IMR-90 (cell line): ENCODE results near the gene ZNF212. TPM values are rescaled to one million over a fixed set of nuclear protein-coding genes. Genes with fewer than 3 reads are reported as not detected.

ENCODE experiments used
- ATAC-seq: fragments of 200-7000 bp; cut with Tn5 transposase; 2 replicates; pipeline ENCODE4 v1.9.1; 2020; ENCODE audit warnings: low read depth, mild to moderate bottlenecking, moderate library complexity
- BruUV-seq: library from RNA; stranded (reverse); fragments of 400-500 nt; replicated peaks from 2 replicates; lab custom pipeline; 2021; lab: Mats Ljungman, UMichigan
- CTCF ChIA-PET: fragments of 300-600 bp; formaldehyde crosslinking; extraction: SDS; loops from one replicate; lab custom pipeline; 2021; ENCODE audit warnings: antibody characterized with exemption; lab: Yijun Ruan, JAX
- POLR2A ChIA-PET: fragments of 300-600 bp; sonication (Branson Sonifier 250); formaldehyde crosslinking; loops from one replicate; lab custom pipeline; 2022; ENCODE audit warnings: antibody characterized with exemption; ENCODE audit not compliant: unreplicated experiment; lab: Charles Lee
- DNase-seq: peaks from one replicate; pipeline ENCODE4 v3.0.0; 2013
- H2AFZ ChIP-seq: replicated peaks from 2 replicates; pipeline ENCODE3; 2013; ENCODE audit warnings: low read length, mild to moderate bottlenecking; ENCODE audit not compliant: poor library complexity
- H2AK5ac ChIP-seq: 2 replicates; pipeline ENCODE4 v1.6.1; 2013; ENCODE audit warnings: low read depth, low read length, inconsistent platforms
- H2AK9ac ChIP-seq: replicated peaks from 2 replicates; pipeline ENCODE3; 2013; ENCODE audit warnings: mild to moderate bottlenecking, low read depth, low read length, moderate library complexity; ENCODE audit not compliant: poor library complexity
- H2BK120ac ChIP-seq: 2 replicates; pipeline ENCODE4 v1.6.1; 2013; ENCODE audit warnings: low read depth, low read length, inconsistent platforms
- H2BK15ac ChIP-seq: 3 replicates; pipeline ENCODE4 v1.6.1; 2013; ENCODE audit warnings: low read depth, low read length, inconsistent platforms
- H2BK20ac ChIP-seq: 2 replicates; pipeline ENCODE4 v1.6.1; 2013; ENCODE audit warnings: low read depth, mild to moderate bottlenecking, inconsistent platforms, low read length, moderate library complexity
- H2BK5ac ChIP-seq: 2 replicates; pipeline ENCODE4 v1.6.1; 2013; ENCODE audit warnings: mild to moderate bottlenecking, low read depth, low read length, inconsistent platforms; ENCODE audit not compliant: poor library complexity, severe bottlenecking
- H3K14ac ChIP-seq: replicated peaks from 2 replicates; pipeline ENCODE4 v1.6.1; 2013; ENCODE audit warnings: low read depth, low read length, inconsistent platforms
- H3K18ac ChIP-seq: 2 replicates; pipeline ENCODE4 v1.6.1; 2013; ENCODE audit warnings: low read depth, low read length, control low read depth
- H3K23ac ChIP-seq: 2 replicates; pipeline ENCODE4 v1.6.1; 2013; ENCODE audit warnings: low read depth, low read length, inconsistent platforms
- H3K27ac ChIP-seq: 2 replicates; pipeline ENCODE4 v1.5.1; 2013; ENCODE audit warnings: mild to moderate bottlenecking, control low read depth, low read length; ENCODE audit not compliant: insufficient read depth
- H3K27me3 ChIP-seq: 2 replicates; pipeline ENCODE4 v1.6.1; 2013; ENCODE audit warnings: low read length; ENCODE audit not compliant: control insufficient read depth, insufficient read depth
- H3K36me3 ChIP-seq: 2 replicates; pipeline ENCODE4 v1.6.1; 2013; ENCODE audit warnings: low read length, mixed read lengths; ENCODE audit not compliant: control insufficient read depth, insufficient read depth
- H3K4ac ChIP-seq: 2 replicates; pipeline ENCODE4 v1.6.1; 2013; ENCODE audit warnings: low read depth, low read length, inconsistent platforms
- H3K4me1 ChIP-seq: 2 replicates; pipeline ENCODE4 v1.6.1; 2013; ENCODE audit warnings: low read length, mixed read lengths; ENCODE audit not compliant: control insufficient read depth, insufficient read depth
- H3K4me2 ChIP-seq: 2 replicates; pipeline ENCODE4 v1.6.1; 2013; ENCODE audit warnings: low read depth, mild to moderate bottlenecking, control low read depth, low read length, moderate library complexity
- H3K4me3 ChIP-seq: 2 replicates; pipeline ENCODE4 v1.5.1; 2013; ENCODE audit warnings: low read depth, mild to moderate bottlenecking, control low read depth, low read length, moderate library complexity; ENCODE audit not compliant: insufficient read depth
- H3K56ac ChIP-seq: 2 replicates; pipeline ENCODE4 v1.6.1; 2013; ENCODE audit warnings: low read length, inconsistent platforms; ENCODE audit not compliant: insufficient read depth; ENCODE audit errors: extremely low read depth
- H3K79me1 ChIP-seq, 2 experiments: 2 replicates each; pipeline ENCODE4 v1.6.1; 2013; ENCODE audit warnings: low read length in 2 of 2, inconsistent platforms in 1 of 2, low read depth in 1 of 2
- H3K9ac ChIP-seq: 2 replicates; pipeline ENCODE4 v1.6.1; 2013; ENCODE audit warnings: low read depth, low read length, control low read depth
- H3K9me1 ChIP-seq: 2 replicates; pipeline ENCODE4 v1.6.1; 2013; ENCODE audit warnings: low read length, inconsistent platforms; ENCODE audit not compliant: insufficient read depth
- H3K9me3 ChIP-seq: 2 replicates; pipeline ENCODE4 v1.6.1; 2013; ENCODE audit warnings: low read length; ENCODE audit not compliant: control insufficient read depth, insufficient read depth
- H4K20me1 ChIP-seq: 2 replicates; pipeline ENCODE4 v1.6.1; 2013; ENCODE audit warnings: low read length, inconsistent platforms; ENCODE audit not compliant: insufficient read depth
- H4K5ac ChIP-seq: 2 replicates; pipeline ENCODE4 v1.6.1; 2013; ENCODE audit warnings: mild to moderate bottlenecking, low read depth, low read length, control low read depth
- H4K8ac ChIP-seq, 2 experiments: 2 replicates each; pipeline ENCODE4 v1.6.1; 2013; ENCODE audit warnings: low read depth in 2 of 2, low read length in 2 of 2, control low read depth in 1 of 2, inconsistent platforms in 1 of 2
- H4K91ac ChIP-seq: 2 replicates; pipeline ENCODE4 v1.6.1; 2013; ENCODE audit warnings: low read depth, low read length, inconsistent platforms; ENCODE audit not compliant: insufficient read depth
- BHLHE40 ChIP-seq: fragments of 150-350 bp; IDR thresholded peaks from 2 replicates; pipeline ENCODE4 v1.6.1; 2016; ENCODE audit warnings: mild to moderate bottlenecking, low read depth, low read length
- CEBPB ChIP-seq: IDR thresholded peaks from 2 replicates; pipeline ENCODE4 v1.6.1; 2012; ENCODE audit warnings: low read depth, low read length, improper control_type of control experiment
- FOS ChIP-seq: fragments of 150-350 bp; IDR thresholded peaks from 2 replicates; pipeline ENCODE4 v1.6.1; 2016; ENCODE audit warnings: low read depth, low read length
- MAFK ChIP-seq: IDR thresholded peaks from 2 replicates; pipeline ENCODE4 v1.6.1; 2012; ENCODE audit warnings: low read depth, low read length, improper control_type of control experiment
- MXI1 ChIP-seq: IDR thresholded peaks from 2 replicates; pipeline ENCODE4 v1.6.1; 2012; ENCODE audit warnings: low read depth, mild to moderate bottlenecking, low read length, moderate library complexity, borderline replicate concordance
- NFE2L2 ChIP-seq: fragments of 150-350 bp; IDR thresholded peaks from 2 replicates; pipeline ENCODE4 v1.6.1; 2016; ENCODE audit warnings: low read depth, mild to moderate bottlenecking, low read length
- RAD21 ChIP-seq: IDR thresholded peaks from 2 replicates; pipeline ENCODE4 v1.6.1; 2012; ENCODE audit warnings: low read length, improper control_type of control experiment
- RCOR1 ChIP-seq: IDR thresholded peaks from 2 replicates; pipeline ENCODE4 v1.6.1; 2012; ENCODE audit warnings: mild to moderate bottlenecking, low read length, improper control_type of control experiment; ENCODE audit not compliant: insufficient replicate concordance
- RFX5 ChIP-seq: IDR thresholded peaks from 2 replicates; pipeline ENCODE4 v1.8.0; 2012; ENCODE audit warnings: low read depth, mild to moderate bottlenecking, low read length, moderate library complexity
- SMC3 ChIP-seq: fragments of 150-350 bp; IDR thresholded peaks from 2 replicates; pipeline ENCODE4 v1.6.1; 2016; ENCODE audit warnings: low read depth, mild to moderate bottlenecking, antibody characterized with exemption, low read length, moderate library complexity
- WGBS, 2 experiments: methylation state at CpG; one replicate each; pipeline versions ENCODE4 v1.1.5 to v1.1.7; 2013; ENCODE audit warnings: missing lambda C conversion rate in 2 of 2; ENCODE audit not compliant: insufficient read length in 1 of 2; ENCODE audit errors: extremely low coverage in 2 of 2; 5-methylcytosine and 5-hydroxymethylcytosine counted together
- dilution Hi-C: fragments of 300-500 bp; cut with HindIII; formaldehyde crosslinking; loops from one replicate; pipeline ENCODE4 v1.14.3; 2018; ENCODE audit warnings: low sequenced_read_pairs; ENCODE audit not compliant: unreplicated experiment
- in situ Hi-C: fragments of 300-500 bp; cut with MboI; formaldehyde crosslinking; loops from 3 replicates; pipeline ENCODE4 v1.14.3; 2019; ENCODE audit warnings: low sequenced_read_pairs, inconsistent platforms, mixed read lengths
- intact Hi-C: fragments of 100-400 bp; cut with micrococcal nuclease; formaldehyde crosslinking; loops from 2 replicates; pipeline ENCODE4 v1.10.0; 2022
- polyA plus RNA-seq, 3 experiments: library from polyadenylated mRNA; depleted of rRNA; stranded (reverse); fragments of >200 nt; gene quantifications; 2 replicates each; pipeline ENCODE4 v1.2.3, GENCODE V29; 2012; ENCODE audit warnings: low replicate concordance in 1 of 3
- total RNA-seq: library from RNA; depleted of rRNA; stranded (reverse); fragments of >200 nt; gene quantifications from 2 replicates; pipeline ENCODE4 v1.2.3, GENCODE V29; 2012
- TF ChIP-seq, protein P1 (sequence below): fragments of 150-350 bp; IDR thresholded peaks from 2 replicates; pipeline ENCODE4 v1.6.1; 2016; ENCODE audit warnings: low read depth, mild to moderate bottlenecking, low read length, moderate library complexity, borderline replicate concordance
- TF ChIP-seq, protein P2 (sequence below): conservative IDR thresholded peaks from 2 replicates; pipeline ENCODE4 v1.5.1; 2012; ENCODE audit warnings: mild to moderate bottlenecking, low read depth, low read length, improper control_type of control experiment

The ZNF212 gene
- total and polyA plus RNA-seq, 2 of the 4 experiments (the other 2 are of a cell fraction) = 3.8 to 5.1 TPM

DNA sequence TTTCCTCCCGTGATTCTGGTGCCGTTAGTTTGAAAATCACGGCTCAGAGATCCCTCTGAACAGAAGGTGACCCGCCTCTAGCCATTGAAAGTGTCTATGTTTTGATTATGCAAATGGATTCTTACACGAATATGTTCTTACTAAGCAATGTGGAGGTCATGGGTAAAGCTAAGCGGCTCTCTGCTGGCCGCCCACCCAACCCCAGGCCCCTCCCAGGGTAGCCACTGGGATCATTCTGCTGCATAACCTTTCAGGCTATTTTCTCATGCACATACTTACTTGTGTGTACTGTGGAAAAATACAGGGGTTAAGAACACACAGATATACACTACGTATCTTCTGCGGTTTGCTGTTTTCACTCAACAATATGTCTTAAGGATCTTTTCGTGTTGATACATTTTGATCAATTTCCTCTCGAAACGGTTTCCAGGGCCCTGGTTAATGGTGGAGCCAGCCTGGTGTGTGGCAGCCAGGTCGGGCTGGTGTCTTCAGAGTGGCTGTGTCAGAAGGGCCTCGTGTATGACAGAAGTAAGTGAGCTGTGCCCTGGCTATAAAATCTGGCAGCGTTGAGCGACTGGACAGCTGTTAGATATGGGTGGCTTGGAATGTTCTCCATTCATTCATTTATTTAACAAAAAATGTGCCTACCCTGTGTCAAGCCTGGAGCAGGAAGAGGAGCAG lies 52.5 kb downstream of the ZNF212 start:
- H3K27me3 ChIP-seq = no peaks in the 10 kb centered on the region
- H2AK5ac ChIP-seq = no peak overlapping the region
- CTCF ChIA-PET = no interaction called here

More for the DNA sequence above, 52.5 kb downstream of the ZNF212 start:
- Histone ChIP-seq H3K56ac (no peak overlapping the region), H3K9me3 (no peaks in the 10 kb centered on the region), H4K20me1 (no peaks in the 10 kb centered on the region), H3K14ac (no peak overlapping the region), H2AK9ac (no peak overlapping the region), H2BK20ac (no peak overlapping the region), H4K91ac (no peak overlapping the region), H3K27ac (no peak overlapping the region), H3K4me2 (no peak overlapping the region), H3K4me1 (no peaks in the 10 kb centered on the region), H3K23ac (no peak overlapping the region), H2BK15ac (no peak overlapping the region), H3K4me3 (no peak overlapping the region), H4K5ac (no peak overlapping the region), H2AFZ (no peak overlapping the region), H3K9me1 (no peaks in the 10 kb centered on the region), H2BK120ac (no peak overlapping the region), H2BK5ac (no peak overlapping the region), H3K36me3 (peaks cover 6% of the 10 kb centered on the region; the same call in 1 of the 2 replicates), H3K18ac (no peak overlapping the region), H4K8ac (no peak overlapping the region), H3K9ac (no peak overlapping the region), H3K4ac (no peak overlapping the region), H3K79me1 (no peaks in the 10 kb centered on the region)
- intact Hi-C loops = no loop called here
- TF ChIP-seq, protein P1, sequence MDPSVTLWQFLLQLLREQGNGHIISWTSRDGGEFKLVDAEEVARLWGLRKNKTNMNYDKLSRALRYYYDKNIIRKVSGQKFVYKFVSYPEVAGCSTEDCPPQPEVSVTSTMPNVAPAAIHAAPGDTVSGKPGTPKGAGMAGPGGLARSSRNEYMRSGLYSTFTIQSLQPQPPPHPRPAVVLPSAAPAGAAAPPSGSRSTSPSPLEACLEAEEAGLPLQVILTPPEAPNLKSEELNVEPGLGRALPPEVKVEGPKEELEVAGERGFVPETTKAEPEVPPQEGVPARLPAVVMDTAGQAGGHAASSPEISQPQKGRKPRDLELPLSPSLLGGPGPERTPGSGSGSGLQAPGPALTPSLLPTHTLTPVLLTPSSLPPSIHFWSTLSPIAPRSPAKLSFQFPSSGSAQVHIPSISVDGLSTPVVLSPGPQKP = no peak
- TF ChIP-seq NFE2L2 (no peak), BHLHE40 (no peak), SMC3 (no peak), RCOR1 (no peak), CEBPB (no peak), MXI1 (no peak), RFX5 (no peak), FOS (no peak), RAD21 (no peak), MAFK (no peak)
- TF ChIP-seq, protein P2, sequence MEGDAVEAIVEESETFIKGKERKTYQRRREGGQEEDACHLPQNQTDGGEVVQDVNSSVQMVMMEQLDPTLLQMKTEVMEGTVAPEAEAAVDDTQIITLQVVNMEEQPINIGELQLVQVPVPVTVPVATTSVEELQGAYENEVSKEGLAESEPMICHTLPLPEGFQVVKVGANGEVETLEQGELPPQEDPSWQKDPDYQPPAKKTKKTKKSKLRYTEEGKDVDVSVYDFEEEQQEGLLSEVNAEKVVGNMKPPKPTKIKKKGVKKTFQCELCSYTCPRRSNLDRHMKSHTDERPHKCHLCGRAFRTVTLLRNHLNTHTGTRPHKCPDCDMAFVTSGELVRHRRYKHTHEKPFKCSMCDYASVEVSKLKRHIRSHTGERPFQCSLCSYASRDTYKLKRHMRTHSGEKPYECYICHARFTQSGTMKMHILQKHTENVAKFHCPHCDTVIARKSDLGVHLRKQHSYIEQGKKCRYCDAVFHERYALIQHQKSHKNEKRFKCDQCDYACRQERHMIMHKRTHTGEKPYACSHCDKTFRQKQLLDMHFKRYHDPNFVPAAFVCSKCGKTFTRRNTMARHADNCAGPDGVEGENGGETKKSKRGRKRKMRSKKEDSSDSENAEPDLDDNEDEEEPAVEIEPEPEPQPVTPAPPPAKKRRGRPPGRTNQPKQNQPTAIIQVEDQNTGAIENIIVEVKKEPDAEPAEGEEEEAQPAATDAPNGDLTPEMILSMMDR = no peak
- no TSS peak for BruUV-seq
- POLR2A ChIA-PET = no interaction called here
- ATAC-seq (no peak), DNase-seq (no peak)
- 81% methylated on average over 2 of the region's 16 CpGs; no CpG with 5 or more reads in 1 of the 2 experiments for WGBS, 2 experiments
- in situ Hi-C loops = no loop called here
- dilution Hi-C loops = no loop called here
